HFF-Myc (cell line): ENCODE data around the gene ASB1.
"Not testable (repeated sequence)": the region's sequence is repeated elsewhere in the genome, so short reads cannot be mapped to it uniquely, and the experiment has no call there.

ENCODE experiments used
- DNase-seq: peaks from one replicate; pipeline ENCODE4 v3.0.0-alpha.2; 2011; ENCODE audit warnings: low read depth; ENCODE audit errors: extremely low read depth
- H3K4me3 ChIP-seq: replicated peaks from 2 replicates; pipeline ENCODE4 v1.5.1; 2011; ENCODE audit warnings: low read depth, mild to moderate bottlenecking, control low read depth, low read length
- CTCF ChIP-seq: IDR thresholded peaks from 2 replicates; pipeline ENCODE4 v1.5.1; 2012; ENCODE audit warnings: mild to moderate bottlenecking, low read depth, low read length, control low read depth; ENCODE audit errors: missing control alignments

The ASB1 gene

DNA sequence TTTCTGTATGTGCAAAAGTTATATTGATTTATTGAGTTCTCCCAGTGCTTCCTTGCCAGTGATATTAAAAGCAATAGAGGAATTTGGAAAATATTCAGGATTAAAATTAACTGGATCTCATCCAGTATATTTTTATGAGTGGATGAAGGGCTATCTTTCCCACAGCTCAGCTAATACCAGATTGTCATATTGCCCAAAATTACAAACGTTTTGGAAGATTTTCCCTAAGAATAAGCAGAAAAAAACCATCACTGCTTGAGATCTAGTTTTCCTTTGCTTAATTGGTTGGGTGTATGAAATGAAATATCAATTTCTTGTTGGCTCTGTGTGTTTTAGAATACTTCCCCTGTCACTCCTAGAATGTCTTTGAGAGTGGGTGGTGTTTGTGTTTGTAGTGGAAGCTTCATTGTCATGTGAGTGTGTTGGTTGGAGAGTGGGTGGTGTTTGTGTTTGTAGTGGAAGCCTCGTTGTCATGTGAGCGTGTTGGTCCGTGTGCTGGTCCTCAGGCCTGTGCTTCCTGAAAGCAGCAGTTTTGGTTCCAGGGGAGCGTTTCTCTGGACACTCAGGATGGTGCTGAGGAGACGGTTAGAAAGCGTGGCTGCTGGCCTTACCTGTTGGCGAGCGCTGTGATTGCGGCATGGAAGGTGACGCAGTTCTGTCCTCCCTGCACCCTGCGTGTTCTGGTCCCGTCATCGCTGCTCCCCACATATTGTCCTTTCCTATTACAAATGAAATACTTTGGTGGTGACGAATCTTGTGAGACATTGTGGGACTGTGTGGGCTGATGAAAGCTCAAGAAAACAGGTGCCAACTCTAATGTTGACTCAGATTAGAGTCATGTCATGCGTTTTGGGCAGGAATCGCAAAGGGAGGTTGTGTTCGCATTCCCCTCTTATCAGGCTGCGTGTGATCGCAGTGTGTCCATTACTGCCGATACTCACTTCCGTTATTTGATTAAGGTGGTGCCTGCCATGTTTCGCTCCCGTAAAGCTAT is 12.4 kb downstream of the ASB1 start:
- DNase-seq = no peak
- H3K4me3 ChIP-seq = no peak overlapping the region
- TF ChIP-seq CTCF = no peak

GRCh38 chr2:238439917-238440316 is 13.2 kb downstream of the ASB1 start:
- no peak for DNase-seq
- no peak overlapping the region for H3K4me3 ChIP-seq
- TF ChIP-seq CTCF = no peak

GRCh38 chr2:238440331-238440730 is 13.6 kb downstream of the ASB1 start:
- no peak for DNase-seq
- no peak overlapping the region for H3K4me3 ChIP-seq
- TF ChIP-seq CTCF = no peak

DNA sequence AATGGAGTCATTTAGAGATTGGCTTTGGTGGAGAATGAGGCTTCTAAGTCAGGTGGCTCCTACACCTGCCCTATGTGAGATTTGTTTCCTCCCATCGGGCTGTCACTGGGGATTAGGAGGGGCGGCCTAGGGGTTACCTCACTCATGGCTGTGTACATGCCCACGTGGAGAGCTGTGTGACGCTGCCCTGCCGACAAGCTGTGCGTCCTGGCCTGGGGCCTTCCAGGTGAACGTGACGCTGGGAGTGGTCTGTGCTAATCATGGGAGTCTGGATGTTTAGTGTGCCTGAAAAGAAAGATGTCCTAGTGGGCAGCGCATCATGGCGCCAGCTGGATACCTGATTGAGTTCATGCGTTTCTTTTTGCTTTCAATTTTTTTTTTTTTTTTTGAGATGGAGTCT is 14.0 kb downstream of the ASB1 start:
- H3K4me3 ChIP-seq = no peak overlapping the region
- DNase-seq = no peak
- no peak for TF ChIP-seq CTCF

- DNase-seq = no peak
- TF ChIP-seq CTCF = no peak
- H3K4me3 ChIP-seq = no peak overlapping the region
These were observed 14.8 kb downstream of the ASB1 start for GRCh38 chr2:238441262-238442114.

- H3K4me3 ChIP-seq = not testable (repeated sequence)
These were observed 15.5 kb downstream of the ASB1 start for GRCh38 chr2:238442257-238442656.

GRCh38 chr2:238444242-238444641 is 17.5 kb downstream of the ASB1 start:
- no peak overlapping the region for H3K4me3 ChIP-seq
- no peak for TF ChIP-seq CTCF
- no peak for DNase-seq

More at GRCh38 chr2:238442257-238442656, 15.5 kb downstream of the ASB1 start:
- not testable (repeated sequence) for DNase-seq
